Measurements from ENCODE around the gene GK.
"Not testable (repeated sequence)": the region's sequence is repeated elsewhere in the genome, so short reads cannot be mapped to it uniquely, and the experiment has no call there.

DNA sequence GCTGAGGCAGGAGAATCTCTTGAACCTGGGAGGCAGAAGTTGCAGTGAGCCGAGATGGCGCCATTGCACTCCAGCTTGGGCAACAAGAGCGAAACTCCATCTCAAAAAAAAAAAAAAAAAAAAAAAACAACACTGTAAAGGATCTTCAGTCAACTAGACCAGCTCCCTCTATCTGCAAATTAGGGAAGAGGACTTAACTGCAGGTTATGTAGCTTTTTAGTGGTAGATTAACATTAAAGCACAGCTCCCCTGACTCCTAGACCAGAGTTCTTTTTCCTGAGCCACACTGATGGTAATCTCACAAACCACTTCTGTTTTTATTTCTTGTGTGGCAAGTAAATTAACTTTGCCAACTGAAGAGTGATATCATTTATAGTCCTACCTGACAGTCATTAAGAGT is 18.0 kb downstream of the GK start:
- TF ChIP-seq, protein P1, sequence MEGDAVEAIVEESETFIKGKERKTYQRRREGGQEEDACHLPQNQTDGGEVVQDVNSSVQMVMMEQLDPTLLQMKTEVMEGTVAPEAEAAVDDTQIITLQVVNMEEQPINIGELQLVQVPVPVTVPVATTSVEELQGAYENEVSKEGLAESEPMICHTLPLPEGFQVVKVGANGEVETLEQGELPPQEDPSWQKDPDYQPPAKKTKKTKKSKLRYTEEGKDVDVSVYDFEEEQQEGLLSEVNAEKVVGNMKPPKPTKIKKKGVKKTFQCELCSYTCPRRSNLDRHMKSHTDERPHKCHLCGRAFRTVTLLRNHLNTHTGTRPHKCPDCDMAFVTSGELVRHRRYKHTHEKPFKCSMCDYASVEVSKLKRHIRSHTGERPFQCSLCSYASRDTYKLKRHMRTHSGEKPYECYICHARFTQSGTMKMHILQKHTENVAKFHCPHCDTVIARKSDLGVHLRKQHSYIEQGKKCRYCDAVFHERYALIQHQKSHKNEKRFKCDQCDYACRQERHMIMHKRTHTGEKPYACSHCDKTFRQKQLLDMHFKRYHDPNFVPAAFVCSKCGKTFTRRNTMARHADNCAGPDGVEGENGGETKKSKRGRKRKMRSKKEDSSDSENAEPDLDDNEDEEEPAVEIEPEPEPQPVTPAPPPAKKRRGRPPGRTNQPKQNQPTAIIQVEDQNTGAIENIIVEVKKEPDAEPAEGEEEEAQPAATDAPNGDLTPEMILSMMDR (optimal IDR thresholded peaks at IDR 0.05 in 1 of 3, IDR thresholded peaks at IDR 0.05 in 1 of 3, conservative IDR thresholded peaks at IDR 0.05 in 1 of 3; ENCODE audit: extremely low read depth in 1 of 3, insufficient read depth in 2 of 3, low read length in 3 of 3), result not testable (repeated sequence)
- not testable (repeated sequence) for TF ChIP-seq EZH2 (IDR thresholded peaks at IDR 0.05; ENCODE audit: low read length)

Data from keratinocyte (primary cell).